Measurements from ENCODE around the gene TMOD3.

- TF ChIP-seq CTCF (IDR thresholded peaks at IDR 0.05) (no peak), POLR2A (IDR thresholded peaks at IDR 0.05) (no peak)
These were observed 16.6 kb downstream of the TMOD3 start for GRCh38 chr15:51846066-51846462.

Data from body of pancreas (tissue), 4 donors.